Suppressor macrophage (primary cell): Measurements from ENCODE around the gene KLRC3.
A peak's percentile ranks its signal among the peaks of the same experiment; 100 is the strongest.
"Not testable (repeated sequence)": the region's sequence is repeated elsewhere in the genome, so short reads cannot be mapped to it uniquely, and the experiment has no call there.

Source experiments
- DNase-seq, 4 experiments: peaks; one replicate each; pipeline ENCODE4 v3.0.0-alpha.2; 2020 to 2022

KLRC3 gene

DNA sequence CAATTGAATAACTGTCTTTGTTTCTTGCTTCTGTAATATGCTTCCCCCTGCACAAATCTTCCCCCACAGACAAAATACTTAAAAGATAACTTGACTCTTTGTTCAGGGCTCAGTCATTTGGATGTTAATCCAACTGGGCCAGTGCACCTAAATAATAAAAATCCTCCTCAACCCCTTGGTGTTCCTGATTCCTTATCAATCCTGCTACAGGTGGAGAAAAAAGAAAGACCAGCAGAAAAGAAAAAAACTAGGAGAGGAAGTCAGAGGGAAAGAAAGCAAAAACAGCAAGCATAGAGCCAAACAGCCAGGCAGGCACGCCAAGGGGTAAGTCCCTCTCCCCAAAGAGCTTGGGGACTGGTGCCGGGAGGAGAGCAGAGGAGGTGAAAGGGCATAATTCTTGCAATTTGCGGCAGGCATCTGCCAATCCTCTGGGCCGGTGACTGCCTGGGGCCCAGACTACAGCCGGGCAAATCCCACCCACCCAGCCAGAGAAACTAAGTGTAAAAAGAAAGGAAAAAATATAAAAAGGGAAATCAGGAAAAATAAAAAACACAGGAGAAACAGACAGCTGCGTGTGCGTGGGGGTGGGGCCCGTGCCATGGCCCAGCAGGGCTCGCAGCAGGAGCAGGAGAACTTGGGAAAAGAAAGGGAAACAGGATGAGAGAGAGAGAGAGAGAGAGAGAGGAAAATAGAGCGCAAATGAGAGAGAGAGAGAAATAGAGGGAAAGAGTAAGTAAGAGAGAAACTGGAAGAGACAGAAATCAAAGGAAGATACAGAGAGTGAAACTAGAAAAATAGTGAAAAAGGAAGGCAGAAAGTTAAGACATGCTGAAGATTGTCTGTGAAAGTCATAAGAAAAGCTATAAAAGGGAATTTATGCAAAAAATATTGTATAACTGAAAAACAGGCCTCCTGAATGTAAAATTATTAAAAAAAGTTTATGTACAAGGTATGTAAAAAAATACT is 51.9 kb downstream of the KLRC3 start:
- no peak for DNase-seq

DNA sequence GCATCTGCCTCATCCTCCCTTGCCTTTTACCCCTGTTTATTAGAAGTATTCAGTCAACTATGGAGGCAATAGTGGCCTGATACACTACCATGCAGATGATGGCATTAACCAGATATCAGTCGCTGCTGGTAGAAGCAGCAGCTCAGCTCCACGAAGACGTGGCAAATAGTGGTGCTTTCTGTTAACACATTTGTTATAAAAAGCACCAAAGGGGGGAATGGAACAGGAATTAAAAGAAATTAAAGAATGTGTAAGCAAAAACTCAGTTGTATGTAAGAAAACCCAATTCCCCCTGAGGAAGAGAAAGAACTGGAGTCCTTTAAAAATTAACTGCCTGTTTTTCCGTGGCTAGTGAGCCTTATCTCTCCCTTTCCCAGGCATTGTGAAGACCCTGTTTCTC is 52.7 kb downstream of the KLRC3 start:
- not testable (repeated sequence) for DNase-seq

GRCh38 chr12:10366875-10367274 is 53.5 kb downstream of the KLRC3 start:
- peak in 3 of 4 experiments; percentile 39 to 44 (median 44) for DNase-seq

- DNase-seq = peak; percentile 13 to 51 (median 22)
Observed at GRCh38 chr12:10365696-10366405, 54.5 kb downstream of the KLRC3 start.

DNA sequence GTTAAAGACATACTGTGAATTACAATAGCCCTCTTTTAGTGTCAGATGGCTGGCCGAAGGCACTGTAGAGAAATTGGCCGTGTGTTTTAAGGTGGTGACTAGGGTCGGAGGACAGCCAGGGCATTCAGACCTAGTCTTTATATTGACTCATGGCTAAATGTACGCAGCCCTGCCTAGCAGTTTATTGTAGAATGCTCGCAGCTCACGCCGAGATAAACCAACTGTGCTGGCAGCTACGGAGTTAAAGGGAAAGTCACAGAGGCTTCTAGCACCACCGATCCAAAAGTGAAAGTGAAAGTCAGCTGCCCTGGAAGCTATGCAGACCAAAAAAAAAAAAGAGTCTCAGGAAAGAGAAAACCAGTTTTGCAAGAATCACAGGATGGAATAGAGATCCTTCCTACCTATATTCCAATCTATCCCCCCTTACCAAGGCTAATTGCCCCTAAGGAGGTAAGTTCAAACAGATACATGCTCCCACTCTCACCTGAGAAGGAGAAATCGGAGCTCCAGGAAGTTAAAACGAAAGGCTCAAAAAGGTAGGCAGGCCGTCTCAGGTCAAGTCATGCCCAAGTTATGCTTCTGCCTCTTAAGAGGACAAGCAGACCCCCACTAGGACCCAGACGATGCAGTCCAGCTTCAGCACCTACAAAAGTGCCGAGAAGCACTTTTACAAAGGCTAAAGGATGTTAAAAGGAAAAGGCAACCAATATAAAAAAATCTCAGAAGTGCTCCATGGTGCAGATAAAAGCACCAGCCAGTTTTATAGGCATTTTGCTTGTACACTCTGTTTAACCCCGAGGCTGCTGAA is 55.4 kb downstream of the KLRC3 start:
- DNase-seq = peak; percentile 51 to 74 (median 64)

GRCh38 chr12:10363914-10364814 is 56.2 kb downstream of the KLRC3 start:
- DNase-seq = peak; percentile 30 to 40 (median 34)

DNA sequence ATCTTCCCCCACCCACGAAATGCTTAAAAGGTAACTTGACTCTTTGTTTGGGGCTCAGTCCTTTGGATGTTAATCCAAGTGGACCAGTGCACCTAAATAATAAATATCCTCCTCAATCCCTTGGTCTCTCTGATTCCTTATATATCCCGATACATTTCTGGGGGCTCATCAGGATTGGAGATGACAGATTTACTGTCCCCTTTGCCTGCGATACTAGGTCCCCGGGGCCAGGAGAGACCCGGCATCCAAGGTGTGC is 56.8 kb downstream of the KLRC3 start:
- DNase-seq = no peak

DNA sequence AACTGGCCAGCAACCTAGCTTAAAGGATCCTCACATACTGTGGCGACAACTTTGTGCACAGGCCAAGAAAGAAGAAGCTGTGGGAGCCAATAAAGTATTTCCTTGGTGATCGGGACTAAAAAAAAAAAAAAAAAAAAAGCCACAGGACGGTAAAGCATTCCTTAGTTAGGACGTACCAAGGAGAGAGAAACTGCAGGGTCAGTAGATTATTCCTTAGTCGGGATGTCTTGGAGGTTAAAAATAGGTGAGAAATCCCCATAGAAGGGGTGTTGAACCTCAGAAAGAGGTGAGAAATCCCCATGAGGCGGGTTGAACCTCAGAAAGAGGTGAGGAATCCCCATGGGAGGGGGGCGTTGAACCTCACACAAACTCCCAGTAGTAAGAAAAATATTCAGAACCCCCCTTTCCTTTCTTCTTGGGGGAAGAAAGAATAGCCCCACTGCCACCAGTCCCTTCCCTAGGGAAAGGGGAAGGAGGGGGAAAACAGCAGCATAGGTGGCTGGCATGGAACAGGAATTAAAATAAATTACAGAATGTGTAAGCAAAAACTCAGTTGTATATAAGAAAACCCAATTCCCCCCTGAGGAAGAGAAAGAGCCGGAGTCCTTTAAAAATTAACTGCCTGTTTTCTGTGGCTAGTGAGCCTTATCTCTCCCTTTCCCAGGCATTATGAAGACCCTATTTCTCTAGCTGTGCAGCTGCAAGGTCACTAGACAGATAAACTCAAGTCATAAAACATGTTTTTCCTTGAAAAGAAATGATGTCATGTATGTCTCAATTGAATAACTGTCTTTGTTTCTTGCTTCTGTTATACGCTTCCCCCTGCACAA is 57.4 kb downstream of the KLRC3 start:
- DNase-seq = peak in 1 of 4 experiments; percentile 16

DNA sequence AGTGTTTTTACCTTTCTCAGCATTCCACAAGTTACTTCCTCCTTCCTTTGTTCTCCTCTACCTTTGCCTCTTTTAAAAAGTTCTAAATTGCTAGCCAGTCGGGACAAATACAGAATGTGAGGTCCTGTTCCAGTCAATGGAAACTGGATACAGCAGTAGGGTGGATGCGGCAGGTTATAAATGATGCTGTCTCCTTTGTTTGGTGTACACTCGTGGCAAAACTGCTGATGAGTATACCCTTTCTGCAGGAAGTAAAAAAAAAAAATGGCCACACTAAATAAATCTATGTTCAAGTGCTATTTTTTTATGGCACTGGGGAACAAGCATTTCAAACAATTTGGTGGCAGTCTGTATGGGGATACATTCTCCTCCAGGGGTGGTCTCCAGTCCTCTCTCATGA is 58.1 kb downstream of the KLRC3 start:
- no peak for DNase-seq
